H7 (cell line): ENCODE data around the gene PIK3CD. TPM values are rescaled to one million over a fixed set of nuclear protein-coding genes. Genes with fewer than 3 reads are reported as not detected.
"Not testable (repeated sequence)": the region's sequence is repeated elsewhere in the genome, so short reads cannot be mapped to it uniquely, and the experiment has no call there.

Experiments used
- DNase-seq: peaks from one replicate; pipeline ENCODE4 v3.0.0; 2012
- H3K27me3 ChIP-seq: 2 replicates; pipeline ENCODE4 v1.6.0; 2011; ENCODE audit warnings: mild to moderate bottlenecking, low read length; ENCODE audit not compliant: control insufficient read depth, insufficient read depth
- H3K36me3 ChIP-seq: replicated peaks from 2 replicates; pipeline ENCODE4 v1.5.1; 2011; ENCODE audit warnings: low read length; ENCODE audit not compliant: control insufficient read depth, insufficient read depth
- H3K4me3 ChIP-seq: 2 replicates; pipeline ENCODE4 v1.5.1; 2011; ENCODE audit warnings: low read depth, mild to moderate bottlenecking, control low read depth, low read length, moderate library complexity; ENCODE audit not compliant: insufficient read depth
- total RNA-seq: library from RNA; depleted of rRNA; stranded (reverse); fragments of >200 nt; shearing (Covaris generic); gene quantifications from 2 replicates; pipeline ENCODE4 v1.2.3, GENCODE V29; 2014

PIK3CD gene
- total RNA-seq, 1 experiment from 2014 or later = 6.9 TPM

DNA sequence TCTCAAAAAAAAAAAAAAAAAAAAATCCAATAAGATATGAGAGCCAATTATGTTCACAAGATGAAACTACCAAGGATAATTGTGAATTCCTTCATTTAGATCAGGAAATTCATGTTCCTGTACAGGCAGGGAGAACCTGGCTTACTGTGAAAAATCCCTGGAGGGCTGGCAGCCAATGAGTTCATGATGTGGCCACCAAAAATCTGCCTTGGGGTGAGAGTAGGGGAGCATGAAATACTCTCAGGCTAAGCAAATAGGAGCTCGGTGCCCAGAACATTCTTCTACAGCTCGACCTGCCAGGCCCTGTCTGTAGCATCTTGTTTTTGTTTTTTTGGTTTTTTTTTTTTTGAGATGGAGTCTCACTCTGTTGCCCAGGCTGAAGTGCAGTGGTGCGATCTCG, 50.1 kb downstream of the PIK3CD start:
- Histone ChIP-seq H3K27me3 (no peaks in the 10 kb centered on the region), H3K4me3 (no peak overlapping the region), H3K36me3 (no peaks in the 10 kb centered on the region)
- DNase-seq = no peak

DNA sequence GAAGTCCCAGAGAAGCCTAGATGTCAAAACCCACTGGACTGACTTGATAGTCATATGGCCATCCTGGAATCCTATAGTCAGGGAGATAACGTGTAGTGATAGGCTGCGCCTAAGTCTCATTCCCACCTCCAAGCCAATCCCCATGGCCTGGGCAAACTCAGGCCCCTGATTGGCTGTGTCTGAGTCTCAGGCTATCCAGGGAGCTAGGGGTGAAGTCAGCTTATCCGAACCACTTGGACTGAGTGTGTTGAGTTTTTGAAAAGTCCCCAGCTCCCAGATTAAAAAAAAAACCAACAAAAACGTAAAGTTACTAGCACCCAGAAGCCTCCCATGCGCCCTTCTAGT, 51.6 kb downstream of the PIK3CD start:
- no peaks in the 10 kb centered on the region for H3K27me3 ChIP-seq
- peak; percentile 47 for DNase-seq

DNA sequence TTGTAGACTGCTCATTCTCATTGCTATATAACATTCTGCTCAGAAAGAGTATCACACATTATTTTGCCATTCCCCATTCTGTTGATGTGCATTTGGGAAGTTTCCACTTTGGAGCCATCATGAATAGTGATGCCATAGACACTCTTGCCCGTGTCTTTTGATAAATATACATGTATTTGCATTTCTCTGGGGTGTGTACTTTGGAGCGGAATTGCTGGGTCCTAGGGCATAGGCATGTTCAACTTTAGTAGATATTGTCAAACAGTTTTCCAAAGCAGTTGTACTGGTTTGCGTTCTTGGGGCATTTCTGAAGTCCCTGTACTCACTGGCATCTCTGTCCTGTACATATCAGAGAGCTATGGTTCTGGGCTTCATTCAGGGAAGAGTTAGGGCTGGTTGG, 52.1 kb downstream of the PIK3CD start:
- H3K27me3 ChIP-seq = no peaks in the 10 kb centered on the region
- H3K36me3 ChIP-seq = no peaks in the 10 kb centered on the region
- no peak for DNase-seq
- no peak overlapping the region for H3K4me3 ChIP-seq

More for the DNA sequence above, 51.6 kb downstream of the PIK3CD start:
- Histone ChIP-seq H3K4me3 (no peak overlapping the region), H3K36me3 (no peaks in the 10 kb centered on the region)

DNA sequence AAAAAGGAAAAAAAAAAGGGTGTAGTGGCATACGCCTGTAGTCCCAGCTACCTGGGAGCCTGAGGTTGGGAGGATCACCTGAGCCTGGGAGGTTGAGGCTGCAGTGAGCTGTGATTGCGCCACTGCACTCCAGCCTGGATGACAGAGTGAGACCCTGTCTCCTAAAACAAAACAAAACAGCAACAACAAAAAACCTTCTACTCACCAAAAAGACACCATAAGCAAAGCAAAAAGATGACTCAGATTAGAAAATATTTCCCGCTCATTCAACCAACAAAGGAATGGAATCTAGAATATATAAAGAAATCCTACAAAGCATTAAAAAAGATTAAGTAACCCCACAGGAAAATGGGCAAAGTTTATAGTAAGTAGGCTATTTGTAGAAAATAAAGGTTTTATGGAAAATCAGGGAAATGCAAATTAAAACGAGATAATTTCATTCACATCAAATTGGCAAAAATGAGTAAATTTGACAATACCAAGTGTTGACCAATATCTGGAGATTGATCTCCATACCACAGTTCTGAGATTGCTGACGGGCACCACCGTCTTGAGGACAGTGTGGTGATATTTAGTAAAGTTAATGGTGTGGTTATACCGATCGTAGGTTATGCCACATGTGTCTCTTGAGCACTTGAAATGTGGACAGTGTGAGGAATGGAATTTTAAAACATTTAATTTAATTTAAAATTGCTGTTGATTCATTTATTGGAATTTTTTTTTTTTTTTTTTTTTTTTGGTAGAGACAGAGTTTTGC, 54.0 kb downstream of the PIK3CD start:
- Histone ChIP-seq H3K36me3 (no peaks in the 10 kb centered on the region), H3K27me3 (no peaks in the 10 kb centered on the region), H3K4me3 (no peak overlapping the region)
- peak; percentile 15 for DNase-seq

DNA sequence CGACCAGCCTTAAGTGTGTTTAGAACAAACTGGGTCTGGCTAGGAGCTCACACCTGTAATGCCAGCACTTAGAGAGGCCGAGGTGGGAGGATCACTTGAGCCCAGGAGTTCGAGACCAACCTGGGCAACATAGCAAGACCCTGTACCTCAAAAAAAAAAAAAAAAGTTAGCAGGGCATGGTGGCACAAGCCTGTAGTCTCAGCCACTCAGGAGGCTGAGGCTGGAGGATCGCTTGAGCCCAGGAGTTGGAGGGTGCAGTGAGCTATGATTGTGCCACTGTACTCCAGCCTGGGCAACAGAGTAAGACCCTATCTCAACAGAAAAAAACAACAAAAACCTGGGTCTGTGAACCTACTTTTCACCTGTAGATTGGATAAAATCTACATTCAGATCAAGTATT, 54.6 kb downstream of the PIK3CD start:
- no peak for DNase-seq
- Histone ChIP-seq H3K27me3 (no peaks in the 10 kb centered on the region), H3K36me3 (no peaks in the 10 kb centered on the region), H3K4me3 (no peak overlapping the region)

DNA sequence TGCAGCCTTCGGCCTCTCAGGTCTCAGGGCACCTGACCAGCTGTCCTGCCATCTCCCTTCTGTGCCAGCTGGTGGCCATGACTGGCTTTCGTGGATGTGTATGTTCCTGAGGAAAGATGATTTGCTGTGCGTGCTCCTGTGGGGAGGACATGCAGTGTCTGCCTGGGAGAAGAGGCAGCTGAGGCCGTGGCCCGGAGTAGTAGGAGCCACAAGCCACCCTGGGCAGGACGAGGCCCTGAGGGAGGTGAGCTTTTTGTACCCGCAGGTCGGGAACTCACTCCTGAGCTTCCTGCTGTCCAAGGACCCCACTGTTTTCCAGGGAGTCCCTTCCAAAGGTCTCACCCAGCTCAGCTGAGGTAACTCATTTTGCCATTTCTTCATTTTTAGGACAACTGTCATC, 58.5 kb downstream of the PIK3CD start:
- no peak overlapping the region for H3K4me3 ChIP-seq
- no peaks in the 10 kb centered on the region for H3K27me3 ChIP-seq
- peak; percentile 16 for DNase-seq
- H3K36me3 ChIP-seq = no peaks in the 10 kb centered on the region

DNA sequence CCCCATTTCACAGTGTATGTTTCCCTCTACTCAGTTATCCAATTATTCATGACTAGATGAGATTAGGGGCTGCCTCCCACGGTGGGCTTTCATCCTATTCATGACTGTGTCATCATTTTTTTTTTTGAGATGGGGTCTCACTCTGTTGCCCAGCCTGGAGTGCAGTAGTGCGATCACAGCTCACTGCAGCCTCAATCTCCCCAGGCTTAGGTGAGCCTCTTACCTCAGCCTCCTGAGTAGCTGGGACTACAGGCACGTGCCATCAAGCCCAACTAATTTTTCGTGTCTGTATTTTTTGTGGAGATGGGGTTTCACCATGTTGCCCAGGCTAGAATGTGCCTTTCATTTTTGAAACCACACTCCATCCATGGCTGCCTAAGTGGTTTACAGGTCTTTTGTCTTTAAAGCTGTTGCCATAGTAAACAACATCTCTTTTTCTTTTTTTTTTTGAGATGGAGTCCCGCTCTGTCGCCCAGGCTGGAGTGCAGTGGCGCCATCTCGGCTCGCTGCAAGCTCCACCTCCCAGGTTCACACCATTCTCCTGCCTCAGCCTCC, 60.0 kb downstream of the PIK3CD start:
- H3K4me3 ChIP-seq = no peak overlapping the region
- H3K36me3 ChIP-seq = no peaks in the 10 kb centered on the region; the same call in 1 of the 2 replicates
- no peak for DNase-seq
- no peaks in the 10 kb centered on the region for H3K27me3 ChIP-seq

DNA sequence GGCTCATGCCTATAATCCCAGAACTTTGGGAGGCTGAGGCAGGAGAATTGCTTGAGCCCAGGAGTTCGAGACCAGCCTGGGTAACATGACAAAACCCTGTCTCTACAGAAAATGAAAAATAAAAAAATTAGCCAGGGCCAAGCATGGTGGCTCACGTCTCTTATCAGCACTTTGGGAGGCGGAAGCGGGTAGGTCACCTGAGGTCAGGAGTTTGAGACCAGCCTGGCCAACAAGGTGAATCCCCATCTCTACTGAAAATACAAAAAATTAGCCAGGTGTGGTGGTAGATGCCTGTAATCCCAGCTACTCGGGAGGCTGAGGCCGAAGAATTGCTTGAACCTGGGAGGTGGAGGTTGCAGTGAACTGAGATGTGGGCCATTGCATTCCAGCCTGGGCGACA, 61.2 kb downstream of the PIK3CD start:
- H3K4me3 ChIP-seq, H3K27me3 ChIP-seq, H3K36me3 ChIP-seq, DNase-seq: not testable (repeated sequence)

DNA sequence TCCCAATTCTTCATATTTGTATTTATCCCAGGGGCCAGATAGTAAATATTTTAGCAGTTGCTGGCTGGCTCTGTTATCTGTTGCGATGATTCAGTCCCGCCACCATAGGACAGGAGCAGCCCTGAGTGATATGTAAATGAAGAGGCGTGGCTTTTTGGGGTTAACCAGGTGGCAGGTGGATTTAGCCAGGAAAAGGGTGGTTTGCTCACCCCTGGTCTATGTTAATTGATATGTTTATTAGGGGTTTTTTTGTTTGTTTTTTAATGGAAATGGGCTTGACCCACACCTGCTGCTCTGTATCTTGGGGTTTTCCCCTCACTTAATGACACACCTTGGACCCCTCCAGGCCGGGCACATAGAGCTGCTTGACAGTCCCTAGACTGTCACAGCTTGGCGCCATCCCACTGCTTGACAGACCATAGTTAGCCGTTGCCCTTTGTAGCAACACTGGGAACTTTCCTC, 62.8 kb downstream of the PIK3CD start:
- no peak overlapping the region for H3K4me3 ChIP-seq
- no peaks in the 10 kb centered on the region for H3K27me3 ChIP-seq
- peak; percentile 95 for DNase-seq
- no peaks in the 10 kb centered on the region; the same call in 1 of the 2 replicates for H3K36me3 ChIP-seq

DNA sequence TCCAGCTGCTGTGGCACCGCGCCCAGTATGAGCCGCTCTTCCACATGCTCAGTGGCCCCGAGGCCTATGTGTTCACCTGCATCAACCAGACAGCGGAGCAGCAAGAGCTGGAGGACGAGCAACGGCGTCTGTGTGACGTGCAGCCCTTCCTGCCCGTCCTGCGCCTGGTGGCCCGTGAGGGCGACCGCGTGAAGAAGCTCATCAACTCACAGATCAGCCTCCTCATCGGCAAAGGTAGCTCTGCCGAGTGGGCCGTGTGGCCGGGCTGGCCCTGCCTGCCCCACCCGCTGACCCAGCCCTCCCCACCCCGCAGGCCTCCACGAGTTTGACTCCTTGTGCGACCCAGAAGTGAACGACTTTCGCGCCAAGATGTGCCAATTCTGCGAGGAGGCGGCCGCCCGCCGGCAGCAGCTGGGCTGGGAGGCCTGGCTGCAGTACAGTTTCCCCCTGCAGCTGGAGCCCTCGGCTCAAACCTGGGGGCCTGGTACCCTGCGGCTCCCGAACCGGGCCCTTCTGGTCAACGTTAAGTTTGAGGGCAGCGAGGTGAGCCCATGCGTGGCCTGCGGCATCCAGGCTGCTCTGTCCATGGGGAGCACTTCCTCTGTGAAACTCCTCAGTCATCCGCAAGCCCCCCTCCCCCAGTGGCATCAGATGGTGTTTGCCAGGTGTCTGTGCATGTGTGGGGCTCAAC, 64.2 kb downstream of the PIK3CD start:
- Histone ChIP-seq H3K4me3 (no peak overlapping the region), H3K27me3 (no peaks in the 10 kb centered on the region), H3K36me3 (no peaks in the 10 kb centered on the region; the same call in 1 of the 2 replicates)
- peak; percentile 54 for DNase-seq

DNA sequence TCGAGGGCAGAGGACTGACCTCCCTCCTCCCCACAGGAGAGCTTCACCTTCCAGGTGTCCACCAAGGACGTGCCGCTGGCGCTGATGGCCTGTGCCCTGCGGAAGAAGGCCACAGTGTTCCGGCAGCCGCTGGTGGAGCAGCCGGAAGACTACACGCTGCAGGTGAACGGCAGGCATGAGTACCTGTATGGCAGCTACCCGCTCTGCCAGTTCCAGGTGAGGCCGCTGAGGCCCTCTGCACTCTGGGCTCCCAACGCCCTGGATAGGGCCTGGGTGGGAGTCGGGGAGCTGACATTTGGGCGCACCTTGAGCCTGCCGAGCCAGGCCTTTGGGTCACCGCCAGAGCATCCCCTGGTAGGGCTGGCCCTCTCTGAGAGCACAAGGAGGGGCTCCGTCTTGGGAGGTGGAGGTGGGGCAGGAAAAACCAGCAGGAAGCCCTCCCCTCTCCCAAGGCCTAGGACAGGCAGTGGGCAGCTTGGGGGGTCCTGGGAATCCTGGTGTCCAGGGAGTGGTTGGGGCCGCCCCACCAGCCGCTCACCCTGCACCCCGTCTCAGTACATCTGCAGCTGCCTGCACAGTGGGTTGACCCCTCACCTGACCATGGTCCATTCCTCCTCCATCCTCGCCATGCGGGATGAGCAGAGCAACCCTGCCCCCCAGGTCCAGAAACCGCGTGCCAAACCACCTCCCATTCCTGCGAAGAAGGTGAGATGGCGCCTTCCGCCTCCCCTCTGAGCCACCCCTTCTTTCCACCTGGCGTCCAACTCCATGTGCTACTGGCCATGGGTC, 65.1 kb downstream of the PIK3CD start:
- peak; percentile 52 for DNase-seq
- no peaks in the 10 kb centered on the region for H3K27me3 ChIP-seq
- H3K36me3 ChIP-seq = no peaks in the 10 kb centered on the region; the same call in 1 of the 2 replicates
- H3K4me3 ChIP-seq = no peak overlapping the region

DNA sequence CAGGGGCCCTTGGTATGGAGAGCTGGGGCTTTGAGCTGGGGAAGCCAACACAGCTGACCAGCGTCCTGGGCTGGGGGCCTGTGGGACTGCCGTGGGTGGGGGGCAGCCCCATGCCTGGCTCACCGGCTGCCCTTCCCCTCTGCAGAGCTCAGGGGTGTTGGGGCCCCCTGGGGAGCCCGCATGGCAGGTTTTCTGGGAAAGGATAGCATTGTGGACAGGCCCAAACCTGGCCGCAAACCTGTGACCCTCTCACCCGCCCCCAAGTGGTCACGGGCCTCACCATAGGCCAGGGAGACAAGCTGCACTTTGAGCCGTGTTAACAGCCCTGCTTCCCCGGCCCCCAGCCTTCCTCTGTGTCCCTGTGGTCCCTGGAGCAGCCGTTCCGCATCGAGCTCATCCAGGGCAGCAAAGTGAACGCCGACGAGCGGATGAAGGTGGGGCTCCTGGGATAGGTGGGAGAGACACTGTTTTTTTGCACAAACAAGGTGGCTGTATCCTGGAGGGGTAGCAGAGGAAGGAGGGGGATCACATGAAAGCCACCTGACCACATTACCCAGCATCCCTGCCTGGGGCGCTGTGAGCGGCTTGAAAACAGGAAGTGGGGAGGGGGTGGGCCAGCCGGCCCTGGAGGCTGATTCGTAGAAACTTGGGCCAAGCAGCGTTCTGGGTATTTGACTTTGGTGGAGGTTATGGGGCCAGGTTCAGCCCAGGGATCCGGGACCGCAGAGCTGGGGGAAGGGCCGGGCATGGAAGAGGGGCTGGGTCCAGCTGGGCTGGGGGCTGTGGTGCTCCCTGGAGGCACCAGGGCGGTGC, 65.9 kb downstream of the PIK3CD start:
- peak; percentile 80 for DNase-seq

DNA sequence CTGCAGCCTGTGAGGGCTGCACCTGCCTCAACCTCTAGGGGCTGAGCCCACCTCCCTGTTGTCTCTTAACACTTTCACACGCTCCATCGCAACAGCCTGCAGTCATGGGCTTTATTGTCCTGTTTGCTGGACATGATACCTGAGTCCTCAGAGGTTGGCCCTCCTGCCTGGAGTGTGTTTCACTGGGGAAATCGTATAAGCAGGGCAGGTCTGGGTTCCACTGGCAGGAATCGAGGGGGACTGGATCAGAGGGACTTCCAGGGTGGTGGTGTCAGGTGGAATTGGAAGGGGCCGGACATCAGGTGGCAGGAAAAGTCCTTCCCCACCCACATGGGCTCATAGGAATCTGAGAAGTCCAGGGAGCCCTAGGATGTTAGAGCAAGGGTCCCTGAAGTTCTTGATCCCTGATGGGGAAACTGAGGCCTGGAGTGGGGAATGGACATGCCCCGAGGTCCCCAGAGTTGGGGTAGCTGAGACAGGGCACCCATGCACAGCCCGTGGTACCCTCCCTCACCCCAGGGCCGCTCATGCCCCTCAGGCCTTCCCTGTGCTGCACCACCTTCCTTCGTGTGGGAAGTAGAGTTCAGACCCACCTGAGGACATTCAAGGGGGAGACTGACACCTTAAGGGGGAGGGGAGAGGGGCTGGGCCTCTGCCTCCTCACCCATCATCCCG, 66.6 kb downstream of the PIK3CD start:
- DNase-seq = peak; percentile 28
- no peaks in the 10 kb centered on the region for H3K27me3 ChIP-seq
- H3K36me3 ChIP-seq = peaks cover 4% of the 10 kb centered on the region
- H3K4me3 ChIP-seq = no peak overlapping the region

More for the DNA sequence above, 65.9 kb downstream of the PIK3CD start:
- Histone ChIP-seq H3K36me3 (no peaks in the 10 kb centered on the region; the same call in none of the 2 replicates), H3K4me3 (no peak overlapping the region), H3K27me3 (no peaks in the 10 kb centered on the region)
